Parathyroid adenoma (tissue), 2 donors: Measurements from ENCODE around the gene ZNF808.

Source experiments
- H2AFZ ChIP-seq: fragments of 300-600 bp; sonication (generic); one replicate; pipeline ENCODE4 v1.7.0; 2017; ENCODE audit warnings: antibody characterized with exemption, mild to moderate bottlenecking
- H3K27ac ChIP-seq: fragments of 300-600 bp; sonication (generic); one replicate; pipeline ENCODE4 v1.7.0; 2017
- H3K27me3 ChIP-seq: fragments of 300-600 bp; sonication (generic); one replicate; pipeline ENCODE4 v1.7.0; 2017; ENCODE audit warnings: low read length; ENCODE audit not compliant: control insufficient read depth, insufficient read depth
- H3K36me3 ChIP-seq: fragments of 300-600 bp; sonication (generic); one replicate; pipeline ENCODE4 v1.7.0; 2017; ENCODE audit warnings: low read length; ENCODE audit not compliant: control insufficient read depth, insufficient read depth
- H3K4me1 ChIP-seq: fragments of 300-600 bp; sonication (generic); one replicate; pipeline ENCODE4 v1.7.0; 2017; ENCODE audit warnings: control low read depth
- H3K4me2 ChIP-seq: fragments of 300-600 bp; sonication (generic); one replicate; pipeline ENCODE4 v1.7.0; 2017; ENCODE audit warnings: low read length
- H3K4me3 ChIP-seq: fragments of 300-600 bp; sonication (generic); one replicate; pipeline ENCODE4 v1.7.0; 2017; ENCODE audit warnings: low read depth, low read length
- H3K79me2 ChIP-seq: fragments of 300-600 bp; sonication (generic); one replicate; pipeline ENCODE4 v1.7.0; 2017; ENCODE audit warnings: control low read depth
- H3K9ac ChIP-seq: fragments of 300-600 bp; sonication (generic); one replicate; pipeline ENCODE4 v1.7.0; 2017; ENCODE audit warnings: mild to moderate bottlenecking
- H3K9me3 ChIP-seq: fragments of 300-600 bp; sonication (generic); one replicate; pipeline ENCODE4 v1.7.0; 2017; ENCODE audit warnings: low read length; ENCODE audit not compliant: control insufficient read depth
- TF ChIP-seq, protein P1 (sequence below): fragments of 300-600 bp; sonication (generic); IDR thresholded peaks from one replicate; pipeline ENCODE4 v1.7.0; 2017; ENCODE audit warnings: antibody characterized with exemption, mild to moderate bottlenecking
- donor health status: primary hyperparathyroidism.

Gene ZNF808

DNA sequence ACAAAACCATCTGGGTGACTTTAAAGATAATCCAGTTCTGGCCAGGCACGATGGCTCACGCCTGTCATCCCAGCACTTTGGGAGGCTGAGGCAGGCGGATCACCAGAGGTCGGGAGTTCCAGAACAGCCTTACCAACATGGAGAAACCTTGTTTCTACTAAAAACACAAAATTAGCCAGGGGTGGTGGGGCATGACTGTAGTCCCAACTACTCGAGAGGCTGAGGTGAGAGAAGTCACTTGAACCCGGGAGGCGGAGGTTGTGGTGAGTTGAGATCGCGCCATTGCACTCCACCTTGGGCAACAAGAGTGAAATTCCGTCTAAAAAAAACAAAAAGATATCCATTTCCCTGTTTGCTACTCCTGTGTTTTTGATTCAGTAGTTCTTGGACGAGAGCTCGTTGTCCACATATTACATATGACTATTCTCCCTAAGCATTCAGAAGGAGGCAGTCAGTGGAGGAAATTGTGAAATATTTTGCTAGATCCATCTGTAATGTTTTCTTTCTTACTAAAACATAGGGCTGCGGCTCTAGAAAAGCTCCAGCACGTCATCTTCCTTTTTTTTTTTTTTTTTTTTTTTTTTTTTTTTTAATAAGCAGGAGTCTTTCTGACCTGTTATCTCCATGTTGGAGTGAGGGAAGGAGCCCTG, 76.2 kb downstream of the ZNF808 start:
- H3K79me2 ChIP-seq, result no peaks in the 10 kb centered on the region
- H3K27me3 ChIP-seq, result no peaks in the 10 kb centered on the region
- no peaks in the 10 kb centered on the region for H3K9me3 ChIP-seq
- H2AFZ ChIP-seq, result no peak overlapping the region
- no peak overlapping the region for H3K4me2 ChIP-seq
- H3K27ac ChIP-seq, result no peak overlapping the region
- no peak overlapping the region for H3K9ac ChIP-seq
- no peaks in the 10 kb centered on the region for H3K4me1 ChIP-seq
- TF ChIP-seq, protein P1, sequence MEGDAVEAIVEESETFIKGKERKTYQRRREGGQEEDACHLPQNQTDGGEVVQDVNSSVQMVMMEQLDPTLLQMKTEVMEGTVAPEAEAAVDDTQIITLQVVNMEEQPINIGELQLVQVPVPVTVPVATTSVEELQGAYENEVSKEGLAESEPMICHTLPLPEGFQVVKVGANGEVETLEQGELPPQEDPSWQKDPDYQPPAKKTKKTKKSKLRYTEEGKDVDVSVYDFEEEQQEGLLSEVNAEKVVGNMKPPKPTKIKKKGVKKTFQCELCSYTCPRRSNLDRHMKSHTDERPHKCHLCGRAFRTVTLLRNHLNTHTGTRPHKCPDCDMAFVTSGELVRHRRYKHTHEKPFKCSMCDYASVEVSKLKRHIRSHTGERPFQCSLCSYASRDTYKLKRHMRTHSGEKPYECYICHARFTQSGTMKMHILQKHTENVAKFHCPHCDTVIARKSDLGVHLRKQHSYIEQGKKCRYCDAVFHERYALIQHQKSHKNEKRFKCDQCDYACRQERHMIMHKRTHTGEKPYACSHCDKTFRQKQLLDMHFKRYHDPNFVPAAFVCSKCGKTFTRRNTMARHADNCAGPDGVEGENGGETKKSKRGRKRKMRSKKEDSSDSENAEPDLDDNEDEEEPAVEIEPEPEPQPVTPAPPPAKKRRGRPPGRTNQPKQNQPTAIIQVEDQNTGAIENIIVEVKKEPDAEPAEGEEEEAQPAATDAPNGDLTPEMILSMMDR, result no peak
- H3K4me3 ChIP-seq, result no peak overlapping the region
- no peaks in the 10 kb centered on the region for H3K36me3 ChIP-seq
